PC-3 (cell line): Measurements from ENCODE around the gene SLC9B1. TPM values are rescaled to one million over a fixed set of nuclear protein-coding genes. Genes with fewer than 3 reads are reported as not detected.

Source experiments
- ATAC-seq: fragments of 200-7000 bp; cut with Tn5 transposase; 2 replicates; pipeline ENCODE4 v1.9.1; 2020; ENCODE audit warnings: mild to moderate bottlenecking, moderate library complexity
- BruUV-seq: library from RNA; stranded (reverse); fragments of 400-500 nt; replicated peaks from 2 replicates; lab custom pipeline; 2021; lab: Mats Ljungman, UMichigan
- CTCF ChIA-PET: fragments of 300-600 bp; sonication (Branson Sonifier 250); formaldehyde crosslinking; loops from one replicate; lab custom pipeline; 2022; ENCODE audit warnings: antibody characterized with exemption; lab: Charles Lee
- POLR2A ChIA-PET: fragments of 300-600 bp; sonication (Branson Sonifier 250); formaldehyde crosslinking; loops from one replicate; lab custom pipeline; 2022; ENCODE audit warnings: antibody characterized with exemption; ENCODE audit not compliant: unreplicated experiment; lab: Charles Lee
- DNase-seq: peaks from one replicate; pipeline ENCODE4 v3.0.0-alpha.2; 2015
- H2AFZ ChIP-seq: fragments of 300-600 bp; sonication (generic); 2 replicates; pipeline ENCODE4 v1.6.0; 2016; ENCODE audit warnings: antibody characterized with exemption, low read length
- H3F3A ChIP-seq: fragments of 300-600 bp; sonication (generic); one replicate; pipeline ENCODE4 v1.6.0; 2017; ENCODE audit warnings: antibody characterized with exemption, low read length, control low read depth, mild to moderate bottlenecking; ENCODE audit not compliant: unreplicated experiment
- H3K27ac ChIP-seq: fragments of 300-600 bp; sonication (generic); 2 replicates; pipeline ENCODE4 v1.5.1; 2016; ENCODE audit warnings: mild to moderate bottlenecking, low read length
- H3K27me3 ChIP-seq: fragments of 300-600 bp; sonication (generic); 2 replicates; pipeline ENCODE4 v1.6.1; 2016; ENCODE audit warnings: low read length, mixed read lengths
- H3K36me3 ChIP-seq: fragments of 300-600 bp; sonication (generic); 2 replicates; pipeline ENCODE4 v1.6.1; 2016; ENCODE audit warnings: low read depth, mixed run types, low read length, mixed read lengths
- H3K4me1 ChIP-seq: fragments of 300-600 bp; sonication (generic); 2 replicates; pipeline ENCODE4 v1.5.1; 2016; ENCODE audit warnings: low read length; ENCODE audit not compliant: insufficient read depth
- H3K4me2 ChIP-seq: fragments of 300-600 bp; sonication (generic); 2 replicates; pipeline ENCODE4 v1.6.0; 2016; ENCODE audit warnings: low read length
- H3K4me3 ChIP-seq: fragments of 300-600 bp; sonication (generic); 2 replicates; pipeline ENCODE4 v1.5.1; 2016; ENCODE audit warnings: mild to moderate bottlenecking, low read length, mixed read lengths
- H3K79me2 ChIP-seq: fragments of 300-600 bp; sonication (generic); 2 replicates; pipeline ENCODE4 v1.6.1; 2017; ENCODE audit warnings: low read length, mixed read lengths
- H3K9ac ChIP-seq: fragments of 300-600 bp; sonication (generic); 2 replicates; pipeline ENCODE4 v1.6.0; 2016; ENCODE audit warnings: mild to moderate bottlenecking, low read length
- H3K9me2 ChIP-seq: fragments of 300-600 bp; sonication (generic); replicated peaks from 2 replicates; pipeline ENCODE4 v1.6.1; 2016; ENCODE audit warnings: mixed run types, low read length, mixed read lengths
- H3K9me3 ChIP-seq: fragments of 300-600 bp; sonication (generic); 2 replicates; pipeline ENCODE4 v1.6.1; 2016; ENCODE audit warnings: low read length, mixed read lengths
- H4K20me1 ChIP-seq: fragments of 300-600 bp; sonication (generic); 2 replicates; pipeline ENCODE4 v1.6.1; 2016; ENCODE audit warnings: low read length, mixed read lengths
- CTCF ChIP-seq: fragments of 300-600 bp; sonication (generic); conservative IDR thresholded peaks from 2 replicates; pipeline ENCODE4 v1.5.1; 2017; ENCODE audit warnings: antibody characterized with exemption, low read depth, mild to moderate bottlenecking, low read length
- EZH2 ChIP-seq: fragments of 300-600 bp; sonication (generic); IDR thresholded peaks from one replicate; pipeline ENCODE4 v1.6.1; 2017; ENCODE audit warnings: antibody characterized with exemption, mild to moderate bottlenecking, low read length; ENCODE audit not compliant: unreplicated experiment
- EZH2phosphoT487 ChIP-seq: fragments of 300-600 bp; sonication (generic); IDR thresholded peaks from 2 replicates; pipeline ENCODE4 v1.6.1; 2018; ENCODE audit warnings: mild to moderate bottlenecking, antibody characterized with exemption, low read length, borderline replicate concordance
- intact Hi-C: fragments of 100-400 bp; cut with micrococcal nuclease; formaldehyde crosslinking; loops from 2 replicates; pipeline ENCODE4 v1.9.0; 2023
- total RNA-seq: library from RNA; depleted of rRNA; stranded (reverse); fragments of >200 nt; gene quantifications from 2 replicates; pipeline ENCODE4 v1.2.3, GENCODE V29; 2014

SLC9B1 gene
- total RNA-seq, 1 experiment from 2014 or later, result not detected

GRCh38 chr4:103032574-103032973, 13.1 kb upstream of the SLC9B1 start:
- peak; percentile 52 for DNase-seq
- BruUV-seq, result no TSS peak
- intact Hi-C loops, result no loop called here

GRCh38 chr4:103030791-103031190, 11.3 kb upstream of the SLC9B1 start:
- no peaks in the 10 kb centered on the region for H3K9me2 ChIP-seq
- POLR2A ChIA-PET, result no interaction called here
- H3K4me2 ChIP-seq, result no peak overlapping the region
- H3K4me1 ChIP-seq, result no peaks in the 10 kb centered on the region
- no peaks in the 10 kb centered on the region for H3K27me3 ChIP-seq
- DNase-seq, result no peak
- no peak overlapping the region for H3K27ac ChIP-seq
- no peaks in the 10 kb centered on the region for H3K36me3 ChIP-seq
- H3K9ac ChIP-seq, result no peak overlapping the region
- ATAC-seq, result no peak
- no peaks in the 10 kb centered on the region for H3F3A ChIP-seq
- no peaks in the 10 kb centered on the region for H3K79me2 ChIP-seq
- no peaks in the 10 kb centered on the region for H3K9me3 ChIP-seq
- intact Hi-C loops, result no loop called here
- no peak overlapping the region for H3K4me3 ChIP-seq
- CTCF ChIA-PET, result no interaction called here
- H4K20me1 ChIP-seq, result no peaks in the 10 kb centered on the region
- TF ChIP-seq CTCF, result no peak
- TF ChIP-seq EZH2phosphoT487, result no peak
- no peak for TF ChIP-seq EZH2
- BruUV-seq, result no TSS peak
- no peak overlapping the region for H2AFZ ChIP-seq

More at GRCh38 chr4:103032574-103032973, 13.1 kb upstream of the SLC9B1 start:
- Histone ChIP-seq H3K9ac (no peak overlapping the region), H3K4me2 (no peak overlapping the region), H3K4me1 (no peaks in the 10 kb centered on the region), H2AFZ (no peak overlapping the region), H4K20me1 (no peaks in the 10 kb centered on the region), H3K79me2 (no peaks in the 10 kb centered on the region), H3K9me3 (no peaks in the 10 kb centered on the region), H3K36me3 (no peaks in the 10 kb centered on the region), H3K4me3 (no peak overlapping the region), H3K27me3 (no peaks in the 10 kb centered on the region), H3F3A (no peaks in the 10 kb centered on the region), H3K27ac (no peak overlapping the region), H3K9me2 (no peaks in the 10 kb centered on the region)
- ChIA-PET POLR2A (no interaction called here), CTCF (interaction anchor here (0.6 to 0.9 kb wide), 5 partner anchors 11 to 172 kb away, joined by 3 to 5 read pairs (median 3); partner anchors contain the start of gene BDH2)
- peak; percentile 82 for ATAC-seq
- TF ChIP-seq CTCF (peak; percentile 69), EZH2phosphoT487 (no peak), EZH2 (no peak)

GRCh38 chr4:103029300-103029699, 9.8 kb upstream of the SLC9B1 start:
- H2AFZ ChIP-seq, result no peak overlapping the region
- ChIA-PET CTCF (no interaction called here), POLR2A (interaction anchor here (0.6 kb wide), 1 partner anchor 126 kb away, joined by 3 read pairs; no protein-coding TSS in a partner anchor)
- no peak overlapping the region for H3K9ac ChIP-seq
- H3K27ac ChIP-seq, result no peak overlapping the region
- H3K4me1 ChIP-seq, result no peaks in the 10 kb centered on the region
- H4K20me1 ChIP-seq, result no peaks in the 10 kb centered on the region
- no peaks in the 10 kb centered on the region for H3K36me3 ChIP-seq
- TF ChIP-seq CTCF (no peak), EZH2 (no peak)
- no peaks in the 10 kb centered on the region for H3F3A ChIP-seq
- intact Hi-C loops, result no loop called here
- no peaks in the 10 kb centered on the region for H3K79me2 ChIP-seq
- no peaks in the 10 kb centered on the region for H3K9me2 ChIP-seq
- no peaks in the 10 kb centered on the region for H3K9me3 ChIP-seq
- H3K4me3 ChIP-seq, result no peak overlapping the region
- H3K27me3 ChIP-seq, result no peaks in the 10 kb centered on the region
- DNase-seq, result no peak
- ATAC-seq, result no peak
- no peak overlapping the region for H3K4me2 ChIP-seq
- no TSS peak for BruUV-seq
